Measurements from ENCODE around the gene PPP2R2D.

The PPP2R2D gene

DNA sequence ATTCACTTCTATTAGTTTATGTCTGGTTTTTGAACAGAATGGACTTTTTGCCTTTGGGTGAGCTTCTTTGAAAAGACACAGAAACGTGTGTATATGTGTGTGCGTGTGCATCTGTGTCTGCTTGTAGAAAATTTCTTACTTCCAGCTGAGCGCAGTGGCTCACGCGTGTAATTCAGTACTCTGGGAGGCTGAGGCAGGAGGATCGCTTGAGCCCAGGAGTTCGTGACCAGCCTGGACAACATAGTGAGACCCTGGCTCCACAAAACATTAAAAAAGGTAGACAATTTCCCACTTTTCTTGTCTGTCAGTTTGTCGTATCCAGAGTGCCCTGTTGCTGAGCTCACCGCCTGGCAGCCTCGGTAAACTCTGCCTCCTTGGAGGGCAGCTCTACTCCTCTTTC lies 25.4 kb downstream of the PPP2R2D start:
- no peak for DNase-seq

DNA sequence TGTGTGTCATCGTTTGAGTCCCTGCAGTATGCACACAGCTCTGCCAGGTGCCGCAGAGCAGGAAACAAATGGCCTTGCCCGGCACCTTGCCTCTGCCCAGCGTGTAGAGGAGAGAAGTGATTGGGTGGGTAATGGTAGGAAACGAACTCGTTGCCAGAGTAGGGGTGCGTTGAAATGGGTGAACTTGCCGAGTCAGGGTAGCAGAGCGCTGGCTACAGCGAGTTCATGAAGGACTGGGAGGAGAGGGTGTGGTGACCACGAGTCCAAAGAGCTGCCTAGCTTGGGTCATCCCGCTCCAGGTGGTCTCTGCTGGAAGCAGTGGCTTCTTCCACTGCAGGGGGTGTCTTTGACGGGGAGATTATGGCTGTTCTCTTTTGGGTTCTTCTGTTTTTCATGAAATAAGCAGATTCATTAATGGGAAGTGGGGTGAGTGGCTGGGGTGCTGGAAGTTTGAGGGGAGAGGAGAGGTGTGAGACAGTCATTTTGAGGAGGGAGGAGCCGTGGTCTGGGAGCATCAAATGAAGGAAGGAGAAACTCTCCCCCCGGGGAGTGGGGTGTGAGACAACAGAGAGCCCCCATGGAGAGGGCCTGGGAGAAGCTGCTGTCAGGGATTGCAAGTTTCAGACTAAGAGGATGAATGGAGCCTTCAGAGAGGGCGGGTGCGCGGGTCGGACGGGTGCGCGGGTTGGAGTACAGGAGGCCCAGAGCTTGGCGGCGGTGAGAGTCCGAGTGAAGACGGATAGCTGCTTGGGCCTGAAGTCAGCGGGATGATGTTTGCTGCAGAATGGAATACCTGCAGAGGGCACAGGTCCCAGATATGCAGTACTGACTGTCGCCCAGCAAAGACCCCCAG lies 26.2 kb downstream of the PPP2R2D start:
- DNase-seq: no peak

GRCh38 chr10:131928248-131929095 lies 27.7 kb downstream of the PPP2R2D start:
- no peak for DNase-seq

DNA sequence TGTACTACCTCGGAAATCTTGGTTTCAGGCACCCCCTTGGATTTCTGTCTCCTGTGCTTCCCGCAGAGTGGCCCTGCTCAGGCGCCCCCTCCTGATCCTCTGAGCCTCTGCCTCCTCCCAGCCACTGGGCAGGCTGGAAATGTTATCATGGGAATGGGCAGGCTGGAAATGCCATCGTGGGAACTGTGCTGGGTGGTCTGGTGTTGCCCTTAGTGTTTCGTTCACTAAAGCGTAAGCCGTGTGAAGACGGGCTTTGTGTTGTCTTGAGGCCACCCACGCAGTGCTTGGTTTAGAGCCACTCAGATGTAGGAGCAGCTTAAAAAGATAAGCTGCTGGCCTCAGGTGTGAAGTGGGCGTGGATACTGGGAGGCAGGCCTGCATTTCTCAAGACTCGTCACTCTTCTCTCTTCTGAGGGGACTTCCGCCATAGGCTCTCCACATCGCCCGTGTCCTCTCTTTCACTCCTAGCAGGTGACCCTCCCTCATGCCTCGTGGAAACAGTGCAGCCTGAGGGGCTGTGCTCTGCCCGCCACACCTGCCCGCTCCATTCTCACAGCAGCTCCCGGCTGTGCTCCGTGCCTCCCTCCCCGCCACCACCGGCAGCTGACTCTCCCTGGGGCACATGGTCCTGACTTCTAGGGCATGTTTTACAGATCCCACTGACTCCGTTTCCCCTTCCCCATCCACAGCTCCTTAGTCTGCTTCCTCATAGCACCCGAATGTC lies 28.5 kb downstream of the PPP2R2D start:
- DNase-seq: no peak

DNA sequence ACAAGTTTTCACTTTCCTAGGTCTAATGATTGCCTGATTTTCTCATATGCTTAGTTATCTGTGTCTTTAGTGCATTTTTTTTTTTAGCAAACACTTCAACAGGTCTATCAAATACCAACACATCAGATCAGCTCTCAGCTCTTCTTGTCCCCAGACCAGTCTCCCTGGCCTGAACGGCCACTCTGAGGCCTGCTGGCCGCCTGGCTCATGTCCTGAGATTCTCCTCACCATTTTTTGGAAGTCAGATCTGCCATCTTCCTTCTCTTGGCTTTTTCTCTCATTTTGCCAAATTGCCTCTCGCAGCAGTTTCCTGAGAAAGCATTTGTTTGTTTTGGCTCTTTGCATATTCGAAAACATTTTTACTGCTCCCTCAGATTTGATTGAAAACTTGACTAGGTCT lies 29.3 kb downstream of the PPP2R2D start:
- DNase-seq: no peak

DNA sequence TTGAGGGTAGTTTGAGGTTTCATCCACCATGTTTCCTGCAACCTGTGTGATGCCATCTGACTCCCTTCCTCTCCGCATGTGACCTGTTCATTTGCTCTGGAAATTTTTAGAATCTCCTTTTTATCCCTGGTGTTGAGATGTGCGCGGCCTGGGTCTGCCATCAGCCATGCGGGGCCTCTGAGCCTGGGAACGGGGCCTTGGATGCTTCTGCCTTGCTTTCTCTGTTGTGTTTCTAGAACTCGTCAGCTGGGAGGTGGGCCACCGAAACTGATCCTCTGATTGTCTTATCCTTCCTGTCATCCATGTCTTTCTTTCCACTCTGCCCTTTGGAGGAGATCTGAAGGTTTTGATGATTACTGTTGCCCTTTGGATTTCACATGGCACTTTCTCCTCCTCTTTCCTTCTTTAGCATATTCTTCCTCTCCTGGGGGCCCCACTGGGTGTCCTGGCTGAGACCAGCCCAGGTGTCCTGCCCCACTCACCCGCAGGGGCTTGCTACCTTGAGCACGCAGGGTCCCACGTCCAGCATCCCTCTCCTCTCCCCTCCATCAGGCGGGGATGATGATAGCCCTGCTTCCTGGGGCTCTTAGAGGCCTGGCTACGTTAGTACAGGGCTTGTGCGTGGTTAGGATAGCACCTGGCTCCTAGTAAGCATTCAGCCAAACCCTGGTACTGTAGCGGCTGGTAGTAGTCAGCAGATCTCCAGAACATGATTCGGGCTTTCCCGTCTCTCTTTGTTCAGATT lies 29.9 kb downstream of the PPP2R2D start:
- DNase-seq: no peak

- DNase-seq: no peak
These were observed 31.2 kb downstream of the PPP2R2D start for GRCh38 chr10:131931981-131932380.

- peak in 1 of 56 donors; percentile 12 for DNase-seq
These were observed 32.3 kb downstream of the PPP2R2D start for GRCh38 chr10:131933016-131933695.

- DNase-seq: no peak
These were observed 32.9 kb downstream of the PPP2R2D start for GRCh38 chr10:131933696-131934086.

- DNase-seq: no peak
These were observed 34.0 kb downstream of the PPP2R2D start for GRCh38 chr10:131934769-131935168.

GRCh38 chr10:131935260-131935659 lies 34.5 kb downstream of the PPP2R2D start:
- no peak for DNase-seq

DNA sequence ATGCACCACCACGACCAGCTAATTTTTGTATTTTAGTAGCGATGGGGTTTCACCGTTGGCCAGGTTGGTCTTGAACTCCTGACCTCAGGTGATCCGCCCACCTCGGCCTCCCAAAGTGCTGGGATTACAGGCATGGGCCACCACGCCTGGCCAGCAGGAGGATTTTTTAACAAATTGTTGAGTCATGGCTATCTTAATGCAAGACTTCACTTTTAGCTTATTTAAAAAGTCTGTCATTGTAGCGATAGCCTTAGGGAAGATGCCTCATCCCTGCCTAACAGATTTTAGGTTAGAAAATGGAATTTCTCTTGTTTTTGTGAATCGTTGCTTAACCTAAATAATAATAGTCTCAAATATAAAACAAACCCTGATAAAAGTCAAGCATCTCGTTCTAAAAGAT lies 35.5 kb downstream of the PPP2R2D start:
- no peak for DNase-seq

DNA sequence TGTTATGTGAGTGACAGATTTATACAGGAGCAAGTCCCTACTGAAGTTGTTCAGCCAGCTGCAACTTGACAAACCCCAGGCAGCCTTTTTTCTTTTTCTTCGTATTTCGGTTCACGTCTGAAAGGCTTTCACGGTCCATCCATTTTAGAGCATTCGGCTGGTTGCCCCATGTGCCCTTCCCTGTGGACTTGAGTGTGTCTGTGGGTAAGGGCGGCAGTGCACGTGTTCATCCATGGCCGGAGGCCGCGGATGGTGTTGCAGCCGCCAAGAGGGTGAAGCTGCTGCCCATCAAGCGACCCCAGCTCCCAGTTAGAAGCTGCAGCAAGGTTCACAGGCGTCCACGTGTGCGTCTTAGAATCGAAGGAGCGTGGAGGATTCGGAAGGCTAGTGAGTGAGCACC lies 35.9 kb downstream of the PPP2R2D start:
- DNase-seq: no peak

GRCh38 chr10:131937836-131938235 lies 37.0 kb downstream of the PPP2R2D start:
- no peak for DNase-seq

DNA sequence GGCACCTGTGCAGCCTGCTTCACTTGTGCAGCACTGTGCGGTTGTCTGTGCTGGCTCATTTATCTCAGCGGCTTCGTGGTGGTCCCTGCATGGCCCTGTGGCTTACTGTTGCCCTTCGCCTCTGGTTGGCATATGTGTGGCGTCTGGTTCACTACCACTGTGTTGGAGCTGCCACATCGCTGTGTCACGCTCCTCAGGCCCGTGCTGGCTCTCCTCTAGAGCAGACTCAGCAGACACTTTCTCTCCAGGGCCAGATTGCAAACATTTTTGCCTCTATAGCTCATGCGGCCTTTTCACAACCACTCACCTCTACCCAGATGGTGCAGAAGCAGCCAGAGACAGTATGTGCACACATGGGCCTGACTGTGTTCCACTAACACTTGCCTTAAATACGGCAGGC lies 37.9 kb downstream of the PPP2R2D start:
- no peak for DNase-seq

DNA sequence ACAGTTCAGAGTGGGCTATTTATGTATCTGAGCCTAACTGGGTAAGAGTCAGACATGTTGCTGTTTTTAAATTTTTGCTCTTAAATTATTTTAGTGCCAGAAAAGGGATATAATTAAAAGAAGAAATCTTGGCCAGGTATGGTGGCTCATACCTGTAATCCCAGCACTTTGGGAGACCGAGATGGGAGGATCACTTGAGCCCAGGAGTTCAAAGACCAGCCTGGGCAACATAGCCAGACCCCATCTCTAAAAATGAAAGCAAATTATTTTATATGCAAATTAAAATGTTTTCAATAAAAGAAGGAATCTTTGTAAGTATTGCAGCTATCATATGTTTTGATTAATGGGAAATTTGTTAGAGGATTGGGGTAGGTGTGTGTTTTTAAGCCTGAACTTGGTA lies 41.6 kb downstream of the PPP2R2D start:
- DNase-seq: no peak

DNA sequence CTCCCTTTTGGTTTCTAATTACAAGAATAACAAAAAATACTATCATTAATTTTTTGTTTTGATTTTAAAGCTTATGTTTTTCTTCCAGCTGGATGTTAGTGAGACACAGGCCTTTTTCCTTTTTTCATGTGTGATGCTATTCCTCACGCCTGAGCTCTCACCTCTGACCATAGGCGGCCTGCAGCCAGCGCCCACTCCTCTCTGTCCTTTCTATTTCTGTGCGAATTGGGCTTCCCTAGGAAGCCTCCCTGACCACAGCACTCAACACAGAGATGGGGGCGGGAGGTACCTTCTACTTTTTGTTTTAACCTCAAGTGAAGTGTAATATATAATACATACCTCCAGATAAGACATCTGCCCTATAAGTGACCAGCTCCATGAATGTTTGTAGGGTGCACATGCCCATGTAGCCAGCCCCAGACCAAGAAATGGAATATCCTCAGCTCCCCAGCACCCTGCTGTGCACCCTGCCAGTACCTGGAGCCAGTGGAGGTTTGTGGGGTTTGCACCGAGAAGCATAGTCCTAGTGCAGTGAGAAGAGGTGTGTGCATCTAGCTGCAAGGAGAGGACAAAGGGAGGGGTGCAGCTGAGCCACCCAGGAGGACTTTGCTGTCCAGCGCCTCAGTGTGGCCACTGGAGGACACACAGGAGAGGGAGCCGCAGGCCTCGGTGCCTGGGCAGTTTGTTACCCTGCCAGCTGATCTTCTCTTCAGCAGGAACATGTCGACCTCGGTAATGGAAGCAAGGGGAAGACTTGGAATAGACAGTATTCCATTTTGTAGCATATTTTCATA lies 42.4 kb downstream of the PPP2R2D start:
- DNase-seq: peak in 1 of 56 donors; percentile 36

DNA sequence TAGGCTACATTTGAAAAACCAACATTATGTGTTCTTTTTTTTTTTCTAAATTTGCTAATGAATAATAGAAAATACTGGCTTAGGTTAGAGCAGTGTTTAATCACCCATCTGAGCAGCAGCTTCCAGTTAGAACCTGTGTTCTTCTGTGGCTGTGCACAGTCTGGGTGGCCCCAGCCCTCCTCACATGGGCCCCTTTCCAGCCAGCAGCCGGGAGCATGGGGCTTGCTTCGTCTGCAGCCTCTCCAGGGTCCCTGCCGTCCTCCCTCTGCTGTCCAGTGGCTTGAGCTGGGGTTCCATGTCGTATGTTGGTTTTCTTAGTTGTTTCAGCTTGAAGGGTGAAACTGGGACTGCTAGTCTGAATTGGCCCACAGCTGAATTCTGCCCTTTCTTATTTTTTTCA lies 43.6 kb downstream of the PPP2R2D start:
- no peak for DNase-seq

GRCh38 chr10:131944976-131945695 lies 44.3 kb downstream of the PPP2R2D start:
- no peak for DNase-seq
